Activated T-cell treated with anti-CD3 and anti-CD28 coated beads for 48 hours (primary cell): ENCODE data around the gene ORC4.

Experiments used
- DNase-seq: peaks from one replicate; pipeline ENCODE4 v3.0.0-alpha.2; 2020; ENCODE audit warnings: low read depth

Gene ORC4

DNA sequence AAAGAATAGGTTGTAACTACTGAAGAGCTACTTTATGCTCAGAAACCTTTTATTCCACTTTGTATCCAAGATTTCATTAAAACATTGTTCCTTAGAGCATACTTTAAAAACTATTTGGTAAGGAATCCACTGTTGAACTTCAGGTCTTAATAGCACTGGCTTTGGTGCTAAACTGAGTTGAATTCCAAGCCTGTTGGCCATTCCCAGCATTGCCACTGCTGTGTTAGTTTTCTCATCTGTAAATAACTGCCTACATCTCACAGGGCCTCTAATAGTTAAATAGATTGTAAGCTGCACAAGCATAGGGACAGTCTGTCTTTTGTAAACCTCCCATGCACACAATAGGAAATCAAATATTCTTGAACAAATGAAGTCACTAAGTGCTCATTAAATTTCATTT lies 86.6 kb downstream of the ORC4 start:
- no peak for DNase-seq

DNA sequence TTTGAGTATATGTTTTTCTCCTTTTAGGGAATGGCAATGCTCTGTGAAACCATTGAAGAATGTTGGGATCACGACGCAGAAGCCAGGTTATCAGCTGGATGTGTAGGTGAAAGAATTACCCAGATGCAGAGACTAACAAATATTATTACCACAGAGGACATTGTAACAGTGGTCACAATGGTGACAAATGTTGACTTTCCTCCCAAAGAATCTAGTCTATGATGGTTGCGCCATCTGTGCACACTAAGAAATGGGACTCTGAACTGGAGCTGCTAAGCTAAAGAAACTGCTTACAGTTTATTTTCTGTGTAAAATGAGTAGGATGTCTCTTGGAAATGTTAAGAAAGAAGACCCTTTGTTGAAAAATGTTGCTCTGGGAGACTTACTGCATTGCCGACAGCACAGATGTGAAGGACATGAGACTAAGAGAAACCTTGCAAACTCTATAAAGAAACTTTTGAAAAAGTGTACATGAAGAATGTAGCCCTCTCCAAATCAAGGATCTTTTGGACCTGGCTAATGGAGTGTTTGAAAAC lies 93.4 kb downstream of the ORC4 start:
- no peak for DNase-seq

GRCh38 chr2:147925886-147926285 lies 94.7 kb downstream of the ORC4 start:
- DNase-seq, result no peak

GRCh38 chr2:147924647-147925046 lies 95.9 kb downstream of the ORC4 start:
- DNase-seq, result no peak

- DNase-seq, result no peak
These were observed 96.7 kb downstream of the ORC4 start for GRCh38 chr2:147923846-147924245.

- DNase-seq, result no peak
These were observed 103.4 kb downstream of the ORC4 start for GRCh38 chr2:147917161-147917560.

DNA sequence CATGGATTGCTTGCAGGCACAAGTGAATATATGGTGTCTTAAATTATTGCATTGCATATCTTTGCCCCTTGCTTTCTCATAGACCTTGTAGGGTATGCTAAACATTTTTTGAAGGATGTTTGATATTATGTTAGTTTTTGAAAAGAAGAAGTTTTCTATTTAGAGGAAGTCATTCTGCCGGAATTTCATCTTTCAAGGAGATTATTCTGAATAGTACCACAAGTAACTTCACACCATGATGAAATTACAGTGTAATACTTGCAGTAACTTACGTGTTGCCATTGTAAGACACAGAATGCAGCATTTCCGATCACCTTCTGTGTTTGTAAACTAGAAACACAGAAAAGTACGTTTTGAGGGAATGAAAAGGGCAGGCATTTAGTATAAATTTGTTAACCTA lies 103.8 kb downstream of the ORC4 start:
- DNase-seq, result no peak

DNA sequence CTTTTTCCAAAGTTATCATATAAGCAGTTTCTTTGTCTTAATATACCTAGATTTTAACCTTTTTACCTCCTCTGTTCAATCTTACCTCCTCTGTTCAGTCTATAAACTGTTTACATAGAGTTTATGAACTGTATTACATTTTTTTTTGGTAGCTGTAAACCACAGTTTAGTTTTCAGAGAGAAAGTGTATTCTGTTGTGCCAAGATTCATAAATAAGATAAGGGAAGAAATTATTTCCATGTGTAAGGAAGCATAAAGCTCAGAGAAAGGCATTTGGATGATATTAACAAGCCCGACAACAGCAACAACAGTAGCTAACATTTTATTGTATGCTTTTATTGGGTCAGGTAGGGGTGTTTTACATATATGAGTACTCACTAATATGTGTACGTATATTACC lies 104.5 kb downstream of the ORC4 start:
- no peak for DNase-seq

DNA sequence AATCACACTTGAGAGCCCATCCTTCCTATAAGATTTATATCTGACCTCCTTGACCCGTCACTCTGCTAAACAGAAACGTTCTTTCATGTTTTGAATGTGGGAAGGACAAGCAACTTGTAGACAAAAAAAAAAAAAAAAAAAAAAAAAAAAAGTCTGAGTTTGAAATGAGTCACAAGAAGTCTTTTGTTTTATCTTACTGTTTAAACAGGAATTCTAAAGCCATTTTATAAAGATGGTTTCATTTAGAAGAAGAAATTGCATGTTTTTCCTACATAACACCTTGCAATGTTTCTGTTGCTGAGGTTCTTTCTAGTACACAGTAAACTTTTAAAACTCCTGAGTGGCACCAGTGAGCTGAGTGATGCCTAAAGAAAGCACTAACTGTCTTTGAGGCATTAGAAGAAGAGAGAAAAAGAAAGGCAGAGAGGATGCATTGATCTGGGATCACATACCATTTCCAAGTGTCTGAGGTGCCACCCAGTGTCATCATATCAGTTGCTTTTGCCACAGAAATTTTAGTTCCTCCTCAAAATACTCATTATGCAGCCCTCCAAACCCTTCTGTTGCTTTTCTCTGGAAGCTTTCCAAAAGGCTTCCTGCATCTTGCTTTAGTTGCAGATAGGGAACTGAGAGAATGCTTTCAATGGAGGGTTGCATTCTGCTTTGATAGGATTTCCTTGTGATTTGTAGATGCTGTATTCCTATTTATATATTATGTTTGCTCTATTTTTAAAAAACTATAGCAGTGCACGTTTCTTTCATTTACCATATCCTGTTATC lies 106.6 kb downstream of the ORC4 start:
- no peak for DNase-seq

DNA sequence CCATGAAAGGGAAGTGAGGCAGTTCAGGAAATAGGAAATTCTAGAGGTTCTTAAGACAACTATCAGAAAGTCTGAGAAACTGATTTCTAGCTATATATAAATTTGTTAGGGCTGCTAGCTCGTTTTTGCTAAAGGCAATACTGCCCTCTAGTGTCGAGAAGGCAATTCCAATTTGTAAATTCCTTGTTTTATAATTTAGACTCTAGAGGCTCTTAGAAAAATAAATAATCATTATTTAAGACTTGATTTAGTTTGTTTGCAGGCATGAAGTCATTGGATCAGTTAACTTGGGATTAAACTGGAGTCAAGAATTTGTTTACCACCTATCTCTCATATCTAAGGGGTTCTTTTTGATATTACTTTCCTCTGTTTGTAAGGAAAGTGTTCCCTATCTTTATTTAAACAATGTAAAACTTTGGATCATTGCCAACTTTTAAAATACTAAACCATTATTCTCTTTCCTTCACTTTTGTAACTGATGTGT lies 109.5 kb downstream of the ORC4 start:
- DNase-seq, result no peak

DNA sequence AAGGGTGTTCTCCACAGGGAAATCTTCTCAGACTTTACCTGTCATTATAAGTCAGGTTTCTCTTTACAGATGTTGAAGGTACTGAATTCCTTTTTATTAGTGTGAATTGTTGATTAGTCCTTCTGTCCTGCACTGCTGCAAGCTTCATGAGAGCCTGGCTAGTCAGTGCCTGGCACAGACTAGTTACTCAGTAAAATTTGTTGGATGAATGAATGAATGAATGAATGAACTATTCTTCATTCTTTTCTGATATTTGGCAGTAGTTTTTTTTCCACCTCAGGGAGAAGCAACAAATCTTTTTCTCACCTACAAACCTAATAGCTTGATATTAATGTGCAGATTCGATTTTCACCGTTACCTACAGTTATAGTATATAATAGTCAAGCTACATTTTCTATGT lies 111.4 kb downstream of the ORC4 start:
- DNase-seq, result no peak

- DNase-seq, result no peak
These were observed 116.5 kb downstream of the ORC4 start for GRCh38 chr2:147904051-147904450.

- DNase-seq, result no peak
These were observed 131.9 kb downstream of the ORC4 start for GRCh38 chr2:147888680-147889079.

GRCh38 chr2:147886136-147886535 lies 134.4 kb downstream of the ORC4 start:
- DNase-seq, result no peak

DNA sequence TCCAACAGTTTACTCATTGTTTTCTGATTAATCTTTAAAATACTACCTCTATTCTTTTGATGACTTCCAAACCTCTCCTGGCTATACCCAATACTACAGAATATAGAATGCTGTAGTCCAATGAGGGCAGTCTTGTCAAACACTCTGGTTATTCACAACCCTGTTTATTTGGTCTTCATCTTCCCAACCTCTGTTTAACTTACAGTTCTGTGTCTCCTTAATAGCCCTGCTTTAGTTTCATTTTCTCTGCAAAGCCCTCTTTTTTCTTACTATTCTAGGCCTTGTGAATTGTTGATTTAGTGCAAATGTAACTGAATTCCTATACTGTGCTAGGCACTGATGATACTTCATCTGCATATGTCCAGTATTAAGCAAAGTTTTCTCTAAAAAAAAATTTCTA lies 135.7 kb downstream of the ORC4 start:
- DNase-seq, result no peak

DNA sequence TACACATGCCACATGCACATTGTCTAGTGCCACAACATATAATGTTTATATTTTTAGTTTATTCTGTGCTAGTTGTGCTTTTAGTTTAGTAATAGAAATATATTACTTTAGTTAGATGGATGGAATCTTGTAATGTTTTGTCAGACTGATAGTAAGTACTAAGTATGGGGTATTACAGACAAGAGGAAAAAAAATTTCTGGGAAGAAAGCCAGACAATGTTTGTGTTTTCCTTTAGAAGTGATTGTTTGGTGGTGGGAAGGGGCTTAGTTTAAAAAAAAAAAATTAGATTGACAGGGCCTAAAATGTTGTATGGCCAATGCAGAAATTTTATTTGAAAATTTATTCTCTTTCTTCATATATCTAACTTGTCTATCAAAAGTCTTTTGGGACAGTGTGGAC lies 137.9 kb downstream of the ORC4 start:
- no peak for DNase-seq
